Kidney epithelial cell (primary cell): ENCODE data around the gene ATP6V0D1. TPM values are rescaled to one million over a fixed set of nuclear protein-coding genes. Genes with fewer than 3 reads are reported as not detected.

Source experiments
- DNase-seq: peaks from one replicate; pipeline ENCODE4 v3.0.0-alpha.2; 2010; ENCODE audit warnings: low read depth
- H3K27me3 ChIP-seq: 2 replicates; pipeline ENCODE4 v1.6.0; 2011; ENCODE audit warnings: low read length; ENCODE audit not compliant: control insufficient read depth, insufficient read depth
- H3K36me3 ChIP-seq: 2 replicates; pipeline ENCODE4 v1.5.1; 2011; ENCODE audit warnings: low read length; ENCODE audit not compliant: control insufficient read depth, insufficient read depth
- H3K4me3 ChIP-seq: 2 replicates; pipeline ENCODE4 v1.5.1; 2011; ENCODE audit warnings: low read depth, mild to moderate bottlenecking, control low read depth, low read length
- total RNA-seq: library from RNA; depleted of rRNA; stranded (reverse); fragments of >200 nt; gene quantifications from 2 replicates; pipeline ENCODE4 v1.2.3, GENCODE V29; 2015
- TF ChIP-seq, protein P1 (sequence below): IDR thresholded peaks from 2 replicates; pipeline ENCODE4 v1.5.1; 2011; ENCODE audit warnings: mild to moderate bottlenecking, moderate library complexity, low read length, control low read depth, inconsistent platforms; ENCODE audit not compliant: insufficient read depth, poor library complexity, severe bottlenecking

Gene ATP6V0D1
- total RNA-seq, 1 donor from 2014 or later, result 157 TPM

DNA sequence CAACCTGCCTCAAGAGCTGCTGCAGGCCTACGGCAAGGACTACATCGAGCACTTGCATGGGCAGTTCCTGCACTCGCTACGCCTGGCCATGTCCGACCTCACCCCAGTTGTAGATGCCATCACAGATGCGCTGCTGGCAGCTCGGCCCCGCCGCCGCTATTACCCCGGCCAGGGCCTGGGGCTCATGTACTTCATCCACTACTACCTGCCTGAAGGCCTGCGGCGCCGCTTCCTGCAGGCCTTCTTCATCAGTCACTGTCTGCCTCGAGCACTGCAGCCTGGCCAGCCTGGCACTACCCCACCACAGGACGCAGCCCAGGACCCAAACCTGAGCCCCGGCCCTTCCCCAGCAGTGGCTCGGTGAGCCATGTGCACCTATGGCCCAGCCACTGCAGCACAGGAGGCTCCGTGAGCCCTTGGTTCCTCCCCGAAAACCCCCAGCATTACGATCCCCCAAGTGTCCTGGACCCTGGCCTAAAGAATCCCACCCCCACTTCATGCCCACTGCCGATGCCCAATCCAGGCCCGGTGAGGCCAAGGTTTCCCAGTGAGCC, 44.2 kb downstream of the ATP6V0D1 start:
- TF ChIP-seq, protein P1, sequence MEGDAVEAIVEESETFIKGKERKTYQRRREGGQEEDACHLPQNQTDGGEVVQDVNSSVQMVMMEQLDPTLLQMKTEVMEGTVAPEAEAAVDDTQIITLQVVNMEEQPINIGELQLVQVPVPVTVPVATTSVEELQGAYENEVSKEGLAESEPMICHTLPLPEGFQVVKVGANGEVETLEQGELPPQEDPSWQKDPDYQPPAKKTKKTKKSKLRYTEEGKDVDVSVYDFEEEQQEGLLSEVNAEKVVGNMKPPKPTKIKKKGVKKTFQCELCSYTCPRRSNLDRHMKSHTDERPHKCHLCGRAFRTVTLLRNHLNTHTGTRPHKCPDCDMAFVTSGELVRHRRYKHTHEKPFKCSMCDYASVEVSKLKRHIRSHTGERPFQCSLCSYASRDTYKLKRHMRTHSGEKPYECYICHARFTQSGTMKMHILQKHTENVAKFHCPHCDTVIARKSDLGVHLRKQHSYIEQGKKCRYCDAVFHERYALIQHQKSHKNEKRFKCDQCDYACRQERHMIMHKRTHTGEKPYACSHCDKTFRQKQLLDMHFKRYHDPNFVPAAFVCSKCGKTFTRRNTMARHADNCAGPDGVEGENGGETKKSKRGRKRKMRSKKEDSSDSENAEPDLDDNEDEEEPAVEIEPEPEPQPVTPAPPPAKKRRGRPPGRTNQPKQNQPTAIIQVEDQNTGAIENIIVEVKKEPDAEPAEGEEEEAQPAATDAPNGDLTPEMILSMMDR, result no peak
- no peak overlapping the region for H3K4me3 ChIP-seq
- DNase-seq, result no peak
- peaks cover 3% of the 10 kb centered on the region for H3K36me3 ChIP-seq
- H3K27me3 ChIP-seq, result peaks cover 2% of the 10 kb centered on the region

DNA sequence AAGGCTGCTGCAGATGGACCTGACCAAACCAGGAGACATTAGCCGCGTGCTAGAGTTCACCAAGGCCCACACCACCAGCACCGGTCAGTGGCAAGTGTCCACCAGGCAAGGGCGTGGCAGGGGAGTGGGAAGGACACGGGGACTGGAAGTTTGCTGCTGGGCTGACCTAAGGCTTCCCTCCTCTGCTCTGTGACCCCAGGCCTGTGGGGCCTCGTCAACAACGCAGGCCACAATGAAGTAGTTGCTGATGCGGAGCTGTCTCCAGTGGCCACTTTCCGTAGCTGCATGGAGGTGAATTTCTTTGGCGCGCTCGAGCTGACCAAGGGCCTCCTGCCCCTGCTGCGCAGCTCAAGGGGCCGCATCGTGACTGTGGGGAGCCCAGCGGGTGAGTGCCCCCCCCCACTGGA, 45.2 kb downstream of the ATP6V0D1 start:
- peaks cover 3% of the 10 kb centered on the region for H3K36me3 ChIP-seq
- TF ChIP-seq, protein P1, result no peak
- H3K4me3 ChIP-seq, result no peak overlapping the region
- no peak for DNase-seq
- H3K27me3 ChIP-seq, result peaks cover 6% of the 10 kb centered on the region

DNA sequence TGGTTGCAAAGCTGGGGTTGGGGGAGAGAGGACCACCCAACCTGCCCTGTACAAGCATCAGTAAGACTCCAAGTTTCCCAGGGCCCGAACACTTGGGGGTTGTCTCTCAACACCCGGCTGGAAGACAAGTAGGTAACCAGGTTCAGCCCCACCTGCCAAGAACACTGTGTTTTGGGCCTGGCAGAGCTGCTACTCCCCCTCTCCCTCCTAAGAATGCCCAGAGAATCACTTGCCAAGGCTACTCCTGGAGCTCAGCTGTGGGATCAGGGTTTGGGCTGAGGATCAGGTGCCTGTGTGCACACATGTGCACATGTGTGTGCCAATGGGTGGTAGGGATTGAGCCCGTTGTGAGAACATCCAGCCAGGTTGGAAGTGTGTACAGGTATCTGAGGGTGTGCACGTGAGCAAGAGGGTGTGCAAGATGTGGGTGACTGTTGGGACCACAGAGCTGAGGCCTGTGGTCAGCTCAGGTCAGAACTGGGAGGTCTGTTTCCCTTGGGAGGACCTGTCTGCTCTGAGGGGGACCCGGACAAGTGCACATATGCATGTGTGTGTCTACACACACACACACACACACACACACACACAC, 47.7 kb downstream of the ATP6V0D1 start:
- H3K36me3 ChIP-seq, result no peaks in the 10 kb centered on the region
- TF ChIP-seq, protein P1, result no peak
- no peak for DNase-seq
- H3K27me3 ChIP-seq, result peaks cover 30% of the 10 kb centered on the region
- no peak overlapping the region for H3K4me3 ChIP-seq

DNA sequence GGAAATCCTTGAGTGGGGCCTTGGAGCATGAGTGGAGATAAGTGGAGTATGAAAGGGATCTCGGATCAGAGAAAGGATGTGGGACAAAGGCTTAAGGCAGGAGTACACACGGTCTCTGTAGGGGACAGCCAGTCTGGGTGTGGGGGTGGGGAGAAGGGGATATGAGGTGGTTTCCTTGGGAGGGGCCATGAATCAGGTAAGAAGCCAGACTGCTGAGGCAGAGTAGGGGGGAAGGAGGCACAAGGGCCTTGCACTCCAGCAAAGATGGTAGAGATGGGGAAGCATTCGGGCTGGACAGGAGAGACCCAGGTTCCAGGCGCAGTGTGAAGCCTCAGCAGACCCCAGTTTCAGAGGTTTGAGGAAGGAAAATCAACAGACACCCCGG, 48.5 kb downstream of the ATP6V0D1 start:
- Histone ChIP-seq H3K4me3 (no peak overlapping the region), H3K27me3 (peaks cover 34% of the 10 kb centered on the region), H3K36me3 (no peaks in the 10 kb centered on the region)
- DNase-seq, result no peak
- TF ChIP-seq, protein P1, result no peak

DNA sequence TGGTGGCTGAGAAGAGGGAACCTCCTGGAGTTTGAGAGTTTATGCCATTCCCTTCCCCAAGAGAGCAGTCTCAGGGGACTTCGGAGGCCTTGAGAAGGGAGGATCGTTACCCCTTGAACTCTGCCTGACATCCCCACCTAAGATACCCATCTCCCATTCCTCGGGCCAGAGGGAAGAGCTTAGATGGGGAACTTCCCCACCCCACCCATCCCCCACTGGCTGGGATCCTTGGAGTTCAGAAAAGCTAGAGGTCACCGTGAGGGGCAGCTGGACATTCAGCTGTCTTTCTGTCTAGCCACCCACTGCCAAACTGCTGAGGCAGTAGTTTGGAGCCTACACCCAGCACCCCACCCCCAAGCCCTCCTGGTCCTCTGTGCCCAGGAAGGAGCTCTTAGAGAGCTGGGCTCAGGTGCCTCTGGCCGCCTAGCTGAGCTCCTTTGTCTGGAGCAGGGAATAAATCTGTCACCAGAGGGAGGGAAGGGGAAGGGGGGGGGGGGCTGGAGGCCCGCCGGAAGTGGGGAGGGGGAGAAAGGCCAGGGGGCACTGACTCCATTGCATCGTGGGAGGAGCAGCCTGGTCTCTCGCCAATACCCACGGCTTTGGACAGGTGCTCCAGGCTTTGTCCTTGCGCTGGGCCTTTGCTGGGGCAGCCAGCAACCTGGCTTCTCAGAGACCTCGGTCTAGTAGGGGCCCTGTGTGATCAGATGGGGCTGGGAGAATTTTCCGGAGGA, 49.0 kb downstream of the ATP6V0D1 start:
- no peak for DNase-seq
- H3K4me3 ChIP-seq, result no peak overlapping the region
- no peaks in the 10 kb centered on the region for H3K36me3 ChIP-seq
- TF ChIP-seq, protein P1, result no peak
- H3K27me3 ChIP-seq, result peaks cover 34% of the 10 kb centered on the region
